ENCODE results near the gene ACAP2.
A peak's percentile ranks its signal among the peaks of the same experiment; 100 is the strongest.
"Not testable (repeated sequence)": the region's sequence is repeated elsewhere in the genome, so short reads cannot be mapped to it uniquely, and the experiment has no call there.

Gene ACAP2

GRCh38 chr3:195296662-195297061, 146.2 kb downstream of the ACAP2 start:
- no peak for DNase-seq (ENCODE audit: low spot score)
- FAIRE-seq: no peak

DNA sequence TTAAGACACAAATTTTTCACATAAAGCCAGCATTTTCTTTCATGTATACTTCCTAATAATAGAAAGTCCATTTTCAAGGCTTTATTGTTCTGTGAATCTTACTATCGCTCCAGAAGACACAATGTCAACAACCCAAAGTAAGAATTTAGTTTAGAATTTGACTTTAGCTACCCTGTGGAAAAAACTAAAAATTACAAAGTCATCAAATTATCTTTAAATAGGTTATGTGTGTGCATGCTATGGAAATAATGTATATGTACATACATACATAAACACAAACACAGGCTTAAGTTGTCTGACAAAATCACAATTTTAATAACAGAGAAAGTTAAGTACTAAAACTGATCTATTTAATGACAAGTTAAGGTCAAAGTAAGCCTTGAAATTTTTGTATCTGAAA, 151.7 kb downstream of the ACAP2 start:
- DNase-seq (ENCODE audit: low spot score) (no peak), FAIRE-seq (no peak)

GRCh38 chr3:195290643-195291042, 152.2 kb downstream of the ACAP2 start:
- DNase-seq (ENCODE audit: low spot score); FAIRE-seq: not testable (repeated sequence)

DNA sequence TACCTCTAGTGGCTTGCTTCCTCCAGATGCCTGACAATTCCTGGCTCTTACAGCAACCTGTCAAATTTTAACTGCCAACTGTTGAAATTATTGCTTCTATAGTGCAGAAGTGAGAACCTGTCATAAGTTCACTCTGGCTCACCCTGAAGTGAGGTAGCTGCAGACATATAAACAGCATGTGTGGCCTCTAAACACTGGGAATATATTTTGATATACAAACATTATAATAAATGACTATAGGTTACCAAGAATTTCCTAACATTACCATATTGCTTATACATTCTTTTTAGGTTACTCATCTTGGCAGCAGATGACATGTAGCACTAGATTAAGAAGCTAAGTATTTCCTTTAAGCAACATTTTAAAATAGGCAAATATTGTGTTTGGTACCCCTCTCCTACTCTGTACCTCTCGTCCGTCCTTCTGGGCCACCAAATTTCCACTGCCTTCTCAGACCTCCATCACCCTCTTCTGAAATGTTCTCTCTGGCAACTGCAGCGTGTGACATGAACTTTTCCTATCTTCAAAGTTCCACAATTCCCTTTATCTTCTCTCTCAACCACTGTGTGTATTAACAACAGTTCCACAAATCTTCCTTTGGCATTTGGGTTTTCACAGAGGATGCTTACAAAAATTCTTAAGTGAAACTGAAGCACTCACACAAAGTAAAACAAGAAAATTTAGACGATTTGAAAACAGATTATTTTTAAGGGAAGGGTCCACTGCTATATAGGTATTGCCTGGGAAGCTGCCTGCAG, 156.5 kb downstream of the ACAP2 start:
- DNase-seq (ENCODE audit: low spot score) (no peak), FAIRE-seq (no peak)

DNA sequence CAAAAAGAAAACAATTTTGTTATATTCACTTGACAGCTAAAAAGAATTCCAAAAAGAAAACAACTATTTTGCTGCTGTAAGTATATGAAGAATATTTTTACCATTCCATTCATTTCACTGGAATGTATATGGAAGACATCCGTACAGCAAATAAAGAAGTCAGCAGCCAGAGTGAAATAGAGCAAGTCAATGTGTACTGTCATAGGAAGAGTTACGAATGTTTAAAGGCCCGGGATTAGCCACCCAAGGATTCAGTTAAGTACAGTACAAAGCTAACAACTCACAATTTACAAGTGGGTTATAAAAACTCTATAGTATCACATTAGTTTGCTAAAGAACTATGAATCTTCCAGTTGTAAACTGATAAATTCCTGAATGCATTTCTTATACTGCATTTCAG, 157.4 kb downstream of the ACAP2 start:
- DNase-seq (ENCODE audit: low spot score) (no peak), FAIRE-seq (no peak)

- FAIRE-seq (no peak), DNase-seq (ENCODE audit: low spot score) (no peak)
Observed at GRCh38 chr3:195284842-195285241, 158.0 kb downstream of the ACAP2 start.

DNA sequence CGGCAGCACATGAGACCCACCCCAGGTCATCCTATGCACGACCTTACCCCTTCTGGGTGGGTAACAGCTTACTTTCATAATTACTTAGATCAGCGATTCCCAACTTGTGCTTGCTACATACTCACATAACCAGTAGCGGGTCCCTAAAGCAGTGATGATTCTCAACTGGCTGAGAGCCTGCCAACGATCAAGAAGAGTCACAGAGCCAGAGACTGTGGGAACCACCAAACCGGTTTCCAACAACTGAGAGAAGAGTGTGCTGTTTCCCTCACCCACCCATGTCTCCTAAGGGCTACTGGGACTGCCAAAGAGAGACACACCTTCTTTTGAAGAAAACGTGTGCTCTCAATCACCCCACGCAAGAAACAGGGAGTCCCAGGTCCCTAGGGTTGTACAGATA, 159.9 kb downstream of the ACAP2 start:
- DNase-seq (ENCODE audit: low spot score) (no peak), FAIRE-seq (no peak)

GRCh38 chr3:195274259-195274966, 168.4 kb downstream of the ACAP2 start:
- FAIRE-seq (no peak), DNase-seq (ENCODE audit: low spot score) (no peak)

- DNase-seq (ENCODE audit: low spot score): peak; percentile 64
- no peak for FAIRE-seq
Observed at GRCh38 chr3:195271410-195272243, 171.2 kb downstream of the ACAP2 start.

DNA sequence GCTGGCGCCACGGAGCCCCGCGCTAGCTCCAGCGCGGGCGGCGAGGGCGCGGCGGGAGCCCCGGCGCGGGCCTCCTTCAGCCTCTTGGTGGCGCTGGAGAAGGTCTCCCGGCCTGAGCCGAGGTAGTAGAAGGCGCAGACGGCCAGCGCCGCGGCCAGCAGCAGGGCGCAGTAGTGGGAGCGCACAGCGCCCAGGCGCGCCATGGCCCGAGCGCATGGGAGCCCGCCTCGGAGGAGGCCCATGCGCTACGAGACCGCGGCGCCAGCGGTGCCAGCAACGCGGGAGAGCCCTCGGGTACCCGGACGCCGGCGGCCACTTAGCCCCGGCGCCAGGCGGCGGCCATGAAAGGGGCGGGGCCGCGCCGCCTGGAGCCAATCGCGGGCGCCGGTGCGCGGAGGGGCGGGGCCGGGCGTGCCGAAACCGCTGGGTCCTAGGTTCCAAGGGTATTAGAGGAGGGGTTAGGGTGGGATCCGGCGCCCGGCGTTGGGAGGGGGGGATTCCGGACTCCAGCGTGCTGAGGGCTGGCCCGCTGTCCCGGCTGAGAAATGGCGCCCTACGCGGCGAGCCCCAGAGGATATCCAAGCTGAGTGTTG, 171.9 kb downstream of the ACAP2 start, which contains the start of gene XXYLT1:
Gene XXYLT1, minus strand, starts transcription at position 343 of the 593 bp plus-strand sequence. Its CDS starts 101 bp downstream, at position 242.
- DNase-seq (ENCODE audit: low spot score): peak; percentile 71
- FAIRE-seq: no peak

DNA sequence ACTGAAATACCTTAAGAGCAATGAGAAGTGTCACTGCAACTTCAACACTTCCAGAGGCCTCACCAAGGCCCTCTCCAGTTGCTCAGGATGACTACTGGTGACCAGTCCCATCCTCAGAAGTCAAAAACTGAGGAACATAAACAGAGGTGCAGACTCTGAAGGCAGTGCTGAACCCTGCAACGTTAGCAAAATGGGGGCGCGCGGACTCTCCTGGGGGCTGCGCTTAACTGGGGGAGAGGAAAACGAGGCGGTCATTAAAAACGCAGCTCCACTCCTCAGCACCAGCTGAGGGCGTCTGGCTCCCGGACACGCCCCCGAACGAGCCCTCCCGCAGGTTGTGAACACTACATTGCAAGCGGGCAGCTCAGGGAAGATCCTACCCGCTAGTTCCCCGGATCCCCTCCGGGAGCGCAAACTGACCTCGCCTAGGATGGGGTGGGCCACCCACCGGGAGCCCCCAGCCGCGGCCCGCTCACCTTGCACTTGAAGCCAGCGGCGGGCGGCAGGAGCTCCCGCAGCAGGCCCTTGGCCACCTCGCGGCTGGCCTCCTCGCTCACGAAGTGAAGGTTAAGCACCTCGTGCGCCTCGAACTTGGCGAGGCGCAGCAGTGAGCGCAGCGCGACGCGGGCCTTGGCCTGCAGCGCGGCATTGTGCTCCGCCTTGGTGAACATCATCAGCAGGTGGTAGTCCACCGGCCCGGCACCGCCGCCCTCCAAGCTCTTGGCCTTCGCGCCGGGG, 172.6 kb downstream of the ACAP2 start:
- FAIRE-seq (no peak), DNase-seq (ENCODE audit: low spot score) (peak; percentile 14)

DNA sequence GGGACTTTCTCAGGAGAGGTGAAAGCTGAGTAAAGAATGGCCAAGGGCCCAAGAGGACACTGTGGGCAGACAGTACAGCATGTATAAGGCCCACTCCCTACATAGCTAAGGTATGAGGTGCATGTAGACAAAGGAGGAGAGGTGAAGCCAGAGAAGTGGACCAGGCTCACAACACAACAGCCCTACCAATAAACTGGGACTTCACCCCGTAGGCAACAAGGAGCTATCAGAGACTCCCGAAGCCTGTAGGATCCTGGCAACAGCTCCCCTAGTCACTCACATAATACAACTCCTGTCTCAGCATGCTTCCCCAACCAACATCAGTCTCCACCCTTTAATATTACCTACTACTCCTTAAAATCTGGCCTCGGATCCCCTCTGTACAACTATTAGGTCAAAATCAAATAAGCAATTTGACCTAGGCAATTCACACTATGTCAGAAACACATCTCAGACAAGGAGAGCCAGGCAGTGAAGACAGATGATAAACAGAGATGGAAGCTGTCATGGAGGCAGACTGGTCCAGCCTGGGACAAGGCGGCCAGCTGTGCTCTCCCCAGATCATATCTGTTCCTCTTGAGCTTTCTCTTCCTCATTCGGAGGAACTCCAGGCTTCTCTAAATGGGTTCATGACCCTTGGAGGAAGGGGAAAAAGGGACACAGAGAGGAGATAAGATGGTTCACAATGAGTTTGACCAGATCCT, 173.3 kb downstream of the ACAP2 start:
- no peak for DNase-seq (ENCODE audit: low spot score)
- no peak for FAIRE-seq

- no peak for FAIRE-seq
- DNase-seq (ENCODE audit: low spot score): no peak
Observed at GRCh38 chr3:195268576-195269309, 174.1 kb downstream of the ACAP2 start.

DNA sequence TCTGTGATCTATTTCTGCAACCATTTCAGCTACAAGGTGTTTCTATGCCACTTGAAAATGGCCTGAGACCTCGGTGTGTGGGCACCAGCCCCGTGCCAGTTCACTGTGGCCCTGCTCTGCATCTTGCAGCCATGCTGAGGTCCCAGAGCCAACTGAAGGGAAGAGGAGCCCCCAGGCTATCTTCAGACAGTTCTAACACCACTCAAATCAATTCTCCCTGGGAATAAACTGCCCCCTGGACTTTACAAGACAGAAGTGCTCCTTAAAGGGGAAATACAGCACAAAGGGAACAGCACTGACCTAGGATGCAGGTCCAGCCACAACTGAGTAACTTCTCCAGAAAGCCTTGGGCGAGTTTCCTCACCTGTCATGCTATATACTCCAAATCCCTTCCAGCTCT, 175.7 kb downstream of the ACAP2 start:
- no peak for FAIRE-seq
- DNase-seq (ENCODE audit: low spot score): no peak

DNA sequence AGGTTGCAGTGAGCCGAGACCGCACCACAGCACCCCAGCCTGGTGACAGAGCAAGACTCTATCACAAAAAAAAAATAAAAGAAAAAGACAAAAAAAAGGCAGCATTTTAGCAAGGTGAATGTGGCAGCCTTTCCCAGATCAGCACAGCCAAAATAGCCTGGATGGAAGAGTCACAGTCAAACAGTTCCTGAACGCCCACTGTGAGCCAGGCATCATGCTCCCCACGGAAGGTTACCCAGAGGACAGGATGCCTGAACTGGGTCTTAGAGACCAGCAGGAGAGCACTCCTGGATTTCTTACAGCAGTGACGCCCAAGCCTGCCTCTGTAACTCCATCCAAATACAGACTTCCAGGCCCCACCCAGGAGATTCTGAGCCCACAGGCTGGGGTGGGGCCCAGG, 176.4 kb downstream of the ACAP2 start:
- FAIRE-seq (no peak), DNase-seq (ENCODE audit: low spot score) (no peak)

DNA sequence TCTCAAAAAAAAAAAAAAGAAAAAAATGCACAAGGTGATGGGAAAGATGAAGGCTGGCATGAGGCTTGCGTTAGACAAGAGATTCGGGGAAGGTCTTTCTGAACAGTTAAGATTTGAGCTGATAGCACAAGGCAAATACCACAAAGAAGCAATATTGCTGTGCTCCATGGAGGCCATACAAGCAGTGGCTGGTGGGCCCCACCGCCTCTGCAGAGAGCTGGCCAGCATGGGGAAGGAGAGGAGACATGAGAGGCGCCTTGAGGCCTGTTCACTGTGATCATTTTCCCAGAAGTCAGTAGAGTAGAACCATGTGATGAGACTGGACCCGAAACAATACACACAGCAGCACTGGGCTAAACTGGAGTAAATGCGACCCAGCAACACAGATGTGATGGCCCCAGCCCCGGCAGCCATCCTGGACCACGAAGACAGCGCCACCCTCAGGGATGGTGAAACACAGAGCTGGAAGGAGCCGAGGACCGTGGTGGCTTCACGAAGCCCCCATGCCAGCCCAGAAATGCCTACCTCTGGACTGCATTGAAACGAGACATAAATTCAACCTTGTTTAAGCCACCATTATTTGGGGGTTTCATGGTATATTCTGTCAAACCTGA, 177.3 kb downstream of the ACAP2 start:
- FAIRE-seq (no peak), DNase-seq (ENCODE audit: low spot score) (no peak)

GRCh38 chr3:195263925-195264600, 178.8 kb downstream of the ACAP2 start:
- DNase-seq (ENCODE audit: low spot score) (no peak), FAIRE-seq (no peak)

DNA sequence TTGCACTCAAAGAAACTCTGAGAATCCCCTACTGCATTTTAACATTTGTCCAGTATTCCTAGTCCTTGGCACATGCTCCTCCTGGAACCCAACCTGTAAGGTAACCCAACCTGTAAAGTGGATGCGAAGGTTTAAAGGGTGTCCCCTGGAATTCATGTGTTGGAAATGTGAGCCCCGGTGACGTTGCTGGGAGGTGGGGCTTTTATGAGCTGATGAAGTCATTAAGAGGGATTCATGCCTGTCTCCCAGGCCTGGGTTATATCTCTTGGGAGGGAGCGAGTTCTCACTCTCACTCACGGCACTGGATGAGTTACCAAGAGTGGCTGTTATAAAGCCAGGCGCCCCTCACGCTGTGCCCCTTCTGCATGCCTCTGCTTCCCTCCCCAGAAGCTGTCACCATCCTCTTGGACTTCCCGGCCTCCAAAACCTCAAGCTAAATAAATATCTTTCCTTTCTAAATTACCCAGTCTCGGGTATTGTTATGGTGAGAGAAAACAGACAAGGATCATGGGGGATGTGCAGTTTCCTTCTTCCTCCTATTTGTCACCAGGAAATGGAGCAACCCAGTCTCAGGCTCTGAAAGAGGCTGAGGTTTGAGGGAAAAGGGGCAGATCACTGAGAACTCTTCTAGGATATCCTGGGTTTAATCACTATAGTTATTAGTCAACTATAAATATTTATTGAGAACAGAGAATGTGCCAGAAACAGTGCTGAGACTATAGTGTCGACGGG, 179.5 kb downstream of the ACAP2 start:
- FAIRE-seq (no peak), DNase-seq (ENCODE audit: low spot score) (no peak)
